ENCODE measurements around the gene TP53BP2. TPM values are rescaled to one million over a fixed set of nuclear protein-coding genes. Genes with fewer than 3 reads are reported as not detected.
A peak's percentile ranks its signal among the peaks of the same experiment; 100 is the strongest.
"Not testable (repeated sequence)": the region's sequence is repeated elsewhere in the genome, so short reads cannot be mapped to it uniquely, and the experiment has no call there.

The TP53BP2 gene
- total RNA-seq, 1 donor from 2014 or later: 22.1 TPM

GRCh38 chr1:223811634-223812101 lies 34.1 kb downstream of the TP53BP2 start:
- DNase-seq: no peak
- ATAC-seq: peak; percentile 52
- intact Hi-C loops (cut with micrococcal nuclease): no loop called here

GRCh38 chr1:223810586-223810985 lies 35.2 kb downstream of the TP53BP2 start:
- DNase-seq: no peak
- no peak for ATAC-seq
- intact Hi-C loops (cut with micrococcal nuclease): no loop called here

GRCh38 chr1:223809905-223810304 lies 35.8 kb downstream of the TP53BP2 start:
- ATAC-seq; DNase-seq; intact Hi-C loops (cut with micrococcal nuclease): not testable (repeated sequence)

GRCh38 chr1:223803211-223803610 lies 42.5 kb downstream of the TP53BP2 start:
- DNase-seq: no peak
- no peak for ATAC-seq
- intact Hi-C loops (cut with micrococcal nuclease): no loop called here

GRCh38 chr1:223802602-223803001 lies 43.1 kb downstream of the TP53BP2 start:
- intact Hi-C loops (cut with micrococcal nuclease): no loop called here
- ATAC-seq (no peak), DNase-seq (no peak)

- ATAC-seq (no peak), DNase-seq (no peak)
- intact Hi-C loops (cut with micrococcal nuclease): no loop called here
Observed at GRCh38 chr1:223802032-223802431, 43.7 kb downstream of the TP53BP2 start.

- no peak for DNase-seq
- ATAC-seq: no peak
- intact Hi-C loops (cut with micrococcal nuclease): no loop called here
Observed at GRCh38 chr1:223796210-223796609, 49.5 kb downstream of the TP53BP2 start.

GRCh38 chr1:223794136-223794880 lies 51.4 kb downstream of the TP53BP2 start:
- DNase-seq (no peak), ATAC-seq (no peak)
- intact Hi-C loops (cut with micrococcal nuclease): no loop called here

GRCh38 chr1:223793716-223794115 lies 52.0 kb downstream of the TP53BP2 start:
- DNase-seq (no peak), ATAC-seq (no peak)
- intact Hi-C loops (cut with micrococcal nuclease): no loop called here

- intact Hi-C loops (cut with micrococcal nuclease): no loop called here
Observed at GRCh38 chr1:223792046-223792445, 53.7 kb downstream of the TP53BP2 start.

GRCh38 chr1:223788746-223789415 lies 56.9 kb downstream of the TP53BP2 start:
- intact Hi-C loops (cut with micrococcal nuclease): no loop called here
- no peak for DNase-seq
- ATAC-seq: no peak

More at GRCh38 chr1:223792046-223792445, 53.7 kb downstream of the TP53BP2 start:
- no peak for DNase-seq
- no peak for ATAC-seq

- no peak for DNase-seq
- intact Hi-C loops (cut with micrococcal nuclease): no loop called here
- no peak for ATAC-seq
Observed at GRCh38 chr1:223785808-223786207, 59.9 kb downstream of the TP53BP2 start.

GRCh38 chr1:223784541-223784940 lies 61.2 kb downstream of the TP53BP2 start:
- ATAC-seq (peak; percentile 57), DNase-seq (no peak)
- intact Hi-C loops (cut with micrococcal nuclease): no loop called here

- DNase-seq (no peak), ATAC-seq (no peak)
- intact Hi-C loops (cut with micrococcal nuclease): no loop called here
Observed at GRCh38 chr1:223783676-223784075, 62.1 kb downstream of the TP53BP2 start.

- no peak for ATAC-seq
- DNase-seq: no peak
- intact Hi-C loops (cut with micrococcal nuclease): no loop called here
Observed at GRCh38 chr1:223780949-223781348, 64.8 kb downstream of the TP53BP2 start.

- no peak for ATAC-seq
Observed at GRCh38 chr1:223780318-223780717, 65.4 kb downstream of the TP53BP2 start.

GRCh38 chr1:223776826-223777454 lies 68.8 kb downstream of the TP53BP2 start:
- no peak for ATAC-seq
- intact Hi-C loops (cut with micrococcal nuclease): no loop called here
- no peak for DNase-seq

More at GRCh38 chr1:223780318-223780717, 65.4 kb downstream of the TP53BP2 start:
- no peak for DNase-seq
- intact Hi-C loops (cut with micrococcal nuclease): no loop called here

- ATAC-seq (peak; percentile 28), DNase-seq (no peak)
- intact Hi-C loops (cut with micrococcal nuclease): no loop called here
Observed at GRCh38 chr1:223776075-223776814, 69.5 kb downstream of the TP53BP2 start.

GRCh38 chr1:223775711-223776074 lies 70.1 kb downstream of the TP53BP2 start:
- intact Hi-C loops (cut with micrococcal nuclease): no loop called here
- ATAC-seq (no peak), DNase-seq (no peak)

- intact Hi-C loops (cut with micrococcal nuclease): no loop called here
- no peak for DNase-seq
- peak; percentile 38 for ATAC-seq
Observed at GRCh38 chr1:223775054-223775453, 70.7 kb downstream of the TP53BP2 start.
